MM.1S (cell line): ENCODE measurements around the gene ZPR1.

Experiments
- DNase-seq: peaks from one replicate; pipeline ENCODE4 v3.0.0-alpha.2; 2015
- H2AFZ ChIP-seq: fragments of 300-600 bp; sonication (generic); 2 replicates; pipeline ENCODE4 v1.6.0; 2016; ENCODE audit warnings: antibody characterized with exemption, low read length
- H3F3A ChIP-seq: fragments of 300-600 bp; sonication (generic); 2 replicates; pipeline ENCODE4 v1.6.1; 2016; ENCODE audit warnings: mild to moderate bottlenecking, antibody characterized with exemption, low read length, moderate library complexity, mixed read lengths; ENCODE audit not compliant: insufficient read depth
- H3K27ac ChIP-seq: fragments of 300-600 bp; sonication (generic); 2 replicates; pipeline ENCODE4 v1.5.1; 2016; ENCODE audit warnings: mild to moderate bottlenecking, low read length
- H3K27me3 ChIP-seq: fragments of 300-600 bp; sonication (generic); replicated peaks from 2 replicates; pipeline ENCODE4 v1.6.0; 2016; ENCODE audit warnings: low read length; ENCODE audit not compliant: insufficient read depth
- H3K36me3 ChIP-seq: fragments of 300-600 bp; sonication (generic); replicated peaks from 2 replicates; pipeline ENCODE4 v1.6.1; 2016; ENCODE audit warnings: mild to moderate bottlenecking, low read length, mixed read lengths; ENCODE audit not compliant: insufficient read depth
- H3K4me1 ChIP-seq: fragments of 300-600 bp; sonication (generic); 2 replicates; pipeline ENCODE4 v1.6.1; 2016; ENCODE audit warnings: low read length, mixed read lengths
- H3K4me2 ChIP-seq: fragments of 300-600 bp; sonication (generic); 2 replicates; pipeline ENCODE4 v1.6.0; 2016; ENCODE audit warnings: low read depth, low read length
- H3K4me3 ChIP-seq: fragments of 300-600 bp; sonication (generic); 2 replicates; pipeline ENCODE4 v1.5.1; 2016; ENCODE audit warnings: low read length, mixed read lengths
- H3K79me2 ChIP-seq: fragments of 300-600 bp; sonication (generic); 2 replicates; pipeline ENCODE4 v1.6.1; 2016; ENCODE audit warnings: mixed run types, low read length, mixed read lengths
- H3K9ac ChIP-seq: fragments of 300-600 bp; sonication (generic); 2 replicates; pipeline ENCODE4 v1.6.1; 2016; ENCODE audit warnings: low read length, mixed read lengths
- H3K9me2 ChIP-seq: fragments of 300-600 bp; sonication (generic); replicated peaks from 2 replicates; pipeline ENCODE4 v1.6.1; 2016; ENCODE audit warnings: mild to moderate bottlenecking, low read length, mixed read lengths; ENCODE audit not compliant: insufficient read depth
- H3K9me3 ChIP-seq: fragments of 300-600 bp; sonication (generic); replicated peaks from 2 replicates; pipeline ENCODE4 v1.6.1; 2016; ENCODE audit warnings: mild to moderate bottlenecking, low read length, mixed read lengths; ENCODE audit not compliant: insufficient read depth
- H4K20me1 ChIP-seq: fragments of 300-600 bp; sonication (generic); 2 replicates; pipeline ENCODE4 v1.6.1; 2016; ENCODE audit warnings: mild to moderate bottlenecking, low read length, moderate library complexity, mixed read lengths; ENCODE audit not compliant: insufficient read depth
- CTCF ChIP-seq: fragments of 300-600 bp; sonication (generic); IDR thresholded peaks from 2 replicates; pipeline ENCODE4 v1.5.1; 2016; ENCODE audit warnings: antibody characterized with exemption, low read length, mixed read lengths
- EZH2 ChIP-seq: fragments of 300-600 bp; sonication (generic); optimal IDR thresholded peaks from 2 replicates; pipeline ENCODE3; 2017; ENCODE audit warnings: low read depth, mild to moderate bottlenecking, antibody characterized with exemption, low read length, mixed read lengths
- EZH2phosphoT487 ChIP-seq: fragments of 300-600 bp; sonication (generic); IDR thresholded peaks from 2 replicates; pipeline ENCODE4 v1.6.1; 2018; ENCODE audit warnings: antibody characterized with exemption, low read length

ZPR1 gene

DNA sequence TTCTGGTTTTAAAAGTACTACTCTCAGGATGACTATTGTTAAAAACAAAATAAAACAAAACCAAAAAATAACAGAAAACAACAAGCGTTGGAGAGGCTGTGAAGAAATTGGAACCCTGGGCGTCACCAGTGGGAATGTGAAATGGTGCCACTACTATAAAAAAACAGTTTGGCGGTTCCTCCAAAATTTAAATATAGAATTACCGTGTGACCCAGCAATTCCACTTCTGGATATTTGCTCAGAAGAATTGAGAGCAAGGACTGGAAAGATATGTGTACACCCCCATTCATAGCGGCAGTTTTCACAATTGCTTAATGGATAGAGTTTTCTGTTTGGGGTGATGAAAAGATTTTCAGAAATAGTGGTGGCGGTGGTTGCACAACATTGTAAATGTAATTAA, 26.7 kb upstream of the ZPR1 start:
- H3K4me3 ChIP-seq = no peak overlapping the region
- no peaks in the 10 kb centered on the region for H3K79me2 ChIP-seq
- no peaks in the 10 kb centered on the region for H3K36me3 ChIP-seq
- no peaks in the 10 kb centered on the region for H3K4me1 ChIP-seq
- H3K9me3 ChIP-seq = no peaks in the 10 kb centered on the region
- TF ChIP-seq EZH2phosphoT487 (no peak), CTCF (no peak), EZH2 (no peak)
- H4K20me1 ChIP-seq = no peaks in the 10 kb centered on the region
- H3K27me3 ChIP-seq = no peaks in the 10 kb centered on the region
- H3F3A ChIP-seq = no peaks in the 10 kb centered on the region
- H3K4me2 ChIP-seq = no peak overlapping the region
- H3K9ac ChIP-seq = no peak overlapping the region
- H3K9me2 ChIP-seq = no peaks in the 10 kb centered on the region
- no peak overlapping the region for H3K27ac ChIP-seq
- no peak overlapping the region for H2AFZ ChIP-seq
- no peak for DNase-seq

DNA sequence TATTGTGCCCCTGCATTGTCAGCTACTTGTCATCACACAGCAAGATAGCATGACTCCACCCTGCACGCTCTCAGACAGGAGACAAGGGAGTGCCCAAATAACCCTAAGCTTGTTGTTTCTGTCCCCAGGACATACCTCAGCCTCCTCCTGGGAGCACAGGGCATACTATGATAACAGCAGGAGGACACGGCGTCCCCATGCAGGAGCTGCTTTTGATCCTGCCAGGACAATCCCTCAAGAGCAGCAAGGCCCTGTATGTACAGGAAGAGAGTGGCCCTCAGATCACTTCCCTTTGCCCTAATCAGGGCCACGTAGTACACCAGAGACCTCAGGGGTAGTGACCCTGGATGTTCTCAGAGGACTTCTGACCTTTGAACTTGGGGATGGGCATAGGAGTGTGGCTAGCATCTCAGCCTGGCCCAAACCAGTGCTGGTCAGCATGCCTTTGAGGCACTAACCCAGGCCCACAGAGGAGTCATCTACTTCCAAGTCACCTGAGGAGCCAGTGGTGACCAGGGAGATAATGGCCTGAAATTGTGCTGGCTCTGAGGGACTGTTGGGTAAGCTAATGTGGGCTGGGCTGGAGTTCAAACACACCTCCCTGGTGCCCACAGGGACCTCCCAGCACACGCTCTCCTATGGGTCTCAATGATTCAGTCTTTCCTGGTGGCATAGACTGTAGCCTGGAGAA, 26.1 kb upstream of the ZPR1 start:
- Histone ChIP-seq H3K4me3 (no peak overlapping the region), H3K27ac (no peak overlapping the region), H2AFZ (no peak overlapping the region), H3K9me2 (no peaks in the 10 kb centered on the region), H3F3A (no peaks in the 10 kb centered on the region), H3K79me2 (no peaks in the 10 kb centered on the region), H3K4me1 (no peaks in the 10 kb centered on the region), H4K20me1 (no peaks in the 10 kb centered on the region), H3K9me3 (no peaks in the 10 kb centered on the region), H3K9ac (no peak overlapping the region), H3K36me3 (no peaks in the 10 kb centered on the region), H3K27me3 (no peaks in the 10 kb centered on the region), H3K4me2 (no peak overlapping the region)
- DNase-seq = no peak
- no peak for TF ChIP-seq EZH2

DNA sequence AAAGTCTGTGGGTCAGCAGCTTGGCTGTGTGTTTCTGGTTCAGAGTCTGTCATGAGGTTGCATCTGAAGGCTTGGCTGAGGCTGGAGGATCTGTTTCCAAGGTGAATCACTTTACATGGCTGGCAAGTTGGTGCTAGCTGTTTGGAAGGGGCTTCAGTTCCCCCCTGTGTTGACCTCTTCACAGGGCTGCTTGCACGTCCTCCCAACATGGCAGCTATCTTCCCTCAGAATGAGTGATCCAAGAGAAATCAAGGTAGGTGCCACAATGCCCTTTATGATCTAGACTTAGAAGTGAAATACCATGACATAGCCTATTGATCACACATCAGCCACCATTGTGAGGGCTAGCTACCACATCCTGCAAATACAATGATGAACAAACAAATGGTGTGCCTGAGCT, 25.3 kb upstream of the ZPR1 start:
- H3K27me3 ChIP-seq = no peaks in the 10 kb centered on the region
- DNase-seq = no peak
- H3K9me2 ChIP-seq = no peaks in the 10 kb centered on the region
- no peak overlapping the region for H3K27ac ChIP-seq
- H3F3A ChIP-seq = no peaks in the 10 kb centered on the region
- H3K4me1 ChIP-seq = no peaks in the 10 kb centered on the region
- no peak overlapping the region for H3K4me2 ChIP-seq
- no peaks in the 10 kb centered on the region for H3K36me3 ChIP-seq
- no peak overlapping the region for H3K4me3 ChIP-seq
- H3K9ac ChIP-seq = no peak overlapping the region
- no peak overlapping the region for H2AFZ ChIP-seq
- H4K20me1 ChIP-seq = no peaks in the 10 kb centered on the region
- no peaks in the 10 kb centered on the region for H3K9me3 ChIP-seq
- H3K79me2 ChIP-seq = no peaks in the 10 kb centered on the region
- TF ChIP-seq CTCF (no peak), EZH2phosphoT487 (no peak), EZH2 (no peak)

DNA sequence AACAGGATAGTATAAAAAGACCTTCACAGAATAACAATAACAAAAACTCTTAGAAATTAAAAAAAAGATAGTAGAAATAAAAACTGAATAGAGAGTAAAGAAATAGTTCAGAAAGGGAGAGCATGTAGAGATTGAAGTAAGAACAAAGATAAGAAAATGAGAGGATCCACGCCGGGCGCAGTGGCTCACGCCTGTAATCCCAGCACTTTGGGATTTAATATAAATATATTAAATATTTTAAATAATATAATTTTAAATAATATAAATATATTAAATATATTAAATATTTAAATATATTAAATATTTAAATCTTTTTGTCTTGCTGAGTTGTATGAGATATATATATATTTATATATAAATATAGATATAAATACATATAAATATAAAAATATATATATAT, 24.3 kb upstream of the ZPR1 start:
- Histone ChIP-seq H3K36me3 (no peaks in the 10 kb centered on the region), H3K9me2 (no peaks in the 10 kb centered on the region), H3K27ac (no peak overlapping the region), H3K9ac (no peak overlapping the region), H3K79me2 (no peaks in the 10 kb centered on the region), H3K4me3 (no peak overlapping the region), H3F3A (no peaks in the 10 kb centered on the region), H3K4me2 (no peak overlapping the region), H2AFZ (no peak overlapping the region), H3K27me3 (no peaks in the 10 kb centered on the region), H3K4me1 (no peaks in the 10 kb centered on the region), H3K9me3 (no peaks in the 10 kb centered on the region), H4K20me1 (no peaks in the 10 kb centered on the region)
- TF ChIP-seq EZH2phosphoT487 (no peak), EZH2 (no peak), CTCF (no peak)
- DNase-seq = no peak
